Activated CD4-positive, alpha-beta T cell treated with anti-CD3 and anti-CD28 coated beads, Interleukin-2, amount 50 U/mL, for 24 hours (primary cell): ENCODE data around the gene MBD3L5.
"Not testable (repeated sequence)": the region's sequence is repeated elsewhere in the genome, so short reads cannot be mapped to it uniquely, and the experiment has no call there.

Source experiments
- DNase-seq, 2 donors: peaks; one replicate each; pipeline ENCODE4 v3.0.0-alpha.2; 2020; ENCODE audit warnings: low read depth in 1 of 2, low spot score in 1 of 2

Gene MBD3L5

DNA sequence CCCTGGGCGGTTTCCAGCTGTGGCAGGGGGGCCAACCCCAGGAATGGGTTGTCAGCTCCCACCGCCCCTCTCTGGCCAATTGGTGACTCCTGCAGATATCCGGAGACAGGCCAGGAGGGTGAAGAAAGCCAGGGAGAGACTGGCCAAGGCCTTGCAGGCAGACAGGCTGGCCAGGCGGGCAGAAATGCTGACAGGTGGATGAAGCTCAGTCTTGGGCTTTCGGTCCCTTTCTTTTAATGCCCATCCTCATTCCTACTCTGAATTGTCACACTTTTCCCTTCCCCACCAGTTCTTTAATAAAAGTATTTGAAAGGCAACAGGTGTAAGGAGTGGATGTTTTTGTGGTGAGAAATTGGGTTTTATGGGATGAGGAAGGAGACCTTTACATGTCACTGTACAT is 21.0 kb downstream of the MBD3L5 start:
- not testable (repeated sequence) for DNase-seq

DNA sequence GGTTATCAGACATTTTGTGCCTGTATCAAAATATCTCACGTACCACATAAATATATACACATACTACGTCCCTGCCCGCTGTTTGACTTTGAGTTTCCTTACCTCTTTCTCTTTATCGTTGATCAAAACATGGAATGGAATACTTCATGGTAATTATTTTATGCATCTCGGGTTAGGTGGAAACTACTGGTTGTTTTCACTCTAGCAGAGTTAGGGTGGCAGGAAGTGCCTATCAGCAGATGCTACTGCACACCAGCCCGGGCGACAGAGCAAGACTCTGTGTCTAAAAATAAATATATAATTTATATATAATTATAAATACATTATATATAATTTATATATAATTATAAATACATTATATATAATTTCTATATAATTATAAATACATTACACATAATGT is 22.5 kb downstream of the MBD3L5 start:
- not testable (repeated sequence) for DNase-seq

DNA sequence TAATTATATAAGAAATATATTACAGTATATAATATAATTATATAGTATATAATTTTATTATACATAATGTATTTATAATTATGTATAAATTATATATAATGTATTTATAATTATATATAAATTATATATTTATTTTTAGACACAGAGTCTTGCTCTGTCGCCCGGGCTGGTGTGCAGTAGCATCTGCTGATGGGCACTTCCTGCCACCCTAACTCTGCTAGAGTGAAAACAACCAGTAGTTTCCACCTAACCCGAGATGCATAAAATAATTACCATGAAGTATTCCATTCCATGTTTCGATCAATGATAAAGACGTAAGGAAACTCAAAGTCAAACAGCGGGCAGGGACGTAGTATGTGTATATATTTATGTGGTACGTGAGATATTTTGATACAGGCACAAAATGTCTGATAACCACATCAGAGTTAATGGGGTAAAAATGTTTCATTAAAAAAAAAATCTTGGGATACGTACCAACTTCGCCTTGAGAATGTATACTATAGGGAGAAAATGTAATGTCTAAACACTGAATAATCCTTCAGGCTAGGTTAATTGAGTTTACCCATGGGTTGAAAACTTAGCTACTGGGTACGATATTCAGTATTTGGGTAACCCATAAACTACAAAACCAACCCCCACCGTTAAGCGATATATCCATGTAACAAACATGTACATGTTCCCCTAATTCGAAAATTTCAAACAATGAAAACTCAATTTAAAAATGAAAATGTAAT is 24.4 kb downstream of the MBD3L5 start:
- not testable (repeated sequence) for DNase-seq

DNA sequence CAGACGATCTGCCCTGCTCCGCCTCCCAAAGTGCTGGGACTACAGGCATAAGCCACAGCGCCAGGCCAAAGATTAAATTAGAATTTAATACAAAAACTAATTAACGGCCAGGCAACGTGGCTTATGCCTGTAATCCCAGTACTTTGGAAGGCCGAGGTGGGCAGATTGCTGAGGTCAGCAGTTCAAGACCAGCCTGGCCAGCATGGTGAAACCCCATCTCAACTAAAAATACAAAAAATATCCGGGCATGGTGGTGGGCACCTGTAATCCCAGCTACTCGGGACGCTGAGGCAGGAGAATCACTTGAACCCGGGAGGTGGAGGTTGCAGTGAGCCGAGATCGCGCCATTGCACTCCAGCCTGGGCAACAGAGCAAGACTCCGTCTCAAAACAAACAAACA is 25.3 kb downstream of the MBD3L5 start:
- not testable (repeated sequence) for DNase-seq

GRCh38 chr19:7056371-7056770 is 26.0 kb downstream of the MBD3L5 start:
- not testable (repeated sequence) for DNase-seq

- not testable (repeated sequence) for DNase-seq
These were observed 28.2 kb downstream of the MBD3L5 start, which contains the start of gene MBD3L3 for GRCh38 chr19:7058576-7058975. MBD3L3 (minus strand) TSS chr19:7058676; CDS start chr19:7058605, 71 bp downstream.

DNA sequence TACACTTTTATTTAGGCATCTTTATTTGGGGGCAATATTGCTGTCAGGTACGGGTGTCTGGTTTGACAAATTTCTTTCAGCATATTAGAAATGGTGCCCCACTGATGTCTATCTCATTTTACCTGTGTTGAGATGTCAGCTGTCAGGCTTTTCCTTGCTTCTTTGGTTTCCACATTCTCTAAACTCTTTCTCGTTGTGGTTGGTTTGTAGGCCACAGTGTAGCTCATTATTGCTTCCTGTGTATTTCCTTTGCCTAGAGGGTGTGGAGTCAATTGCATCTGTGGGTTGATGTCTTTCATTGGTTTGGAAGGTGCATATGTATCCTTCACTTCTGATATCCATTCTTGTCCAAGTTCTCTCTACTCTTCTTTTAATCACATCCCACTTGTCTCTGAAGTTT is 29.6 kb downstream of the MBD3L5 start:
- DNase-seq = not testable (repeated sequence)

DNA sequence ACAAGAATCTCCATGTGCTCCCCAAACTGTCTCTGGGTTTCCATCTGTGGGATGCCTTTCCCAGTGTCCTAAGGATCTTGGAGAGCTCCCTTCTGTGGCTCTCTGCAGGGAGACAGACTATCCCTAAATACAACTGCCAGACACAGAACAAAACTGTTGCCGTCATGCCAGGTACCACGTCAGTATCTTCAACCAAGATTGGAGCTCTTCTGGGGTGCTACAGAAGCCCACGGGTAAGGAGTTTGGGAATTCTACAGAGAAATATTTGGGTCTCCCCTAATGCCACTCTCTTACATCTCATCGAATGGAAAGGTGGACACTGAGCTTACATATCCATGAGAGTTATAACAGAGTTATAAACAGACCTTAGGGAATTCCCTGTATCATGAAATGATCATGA is 33.0 kb downstream of the MBD3L5 start:
- no peak for DNase-seq

- DNase-seq = no peak
These were observed 33.5 kb downstream of the MBD3L5 start for GRCh38 chr19:7063764-7064418.

DNA sequence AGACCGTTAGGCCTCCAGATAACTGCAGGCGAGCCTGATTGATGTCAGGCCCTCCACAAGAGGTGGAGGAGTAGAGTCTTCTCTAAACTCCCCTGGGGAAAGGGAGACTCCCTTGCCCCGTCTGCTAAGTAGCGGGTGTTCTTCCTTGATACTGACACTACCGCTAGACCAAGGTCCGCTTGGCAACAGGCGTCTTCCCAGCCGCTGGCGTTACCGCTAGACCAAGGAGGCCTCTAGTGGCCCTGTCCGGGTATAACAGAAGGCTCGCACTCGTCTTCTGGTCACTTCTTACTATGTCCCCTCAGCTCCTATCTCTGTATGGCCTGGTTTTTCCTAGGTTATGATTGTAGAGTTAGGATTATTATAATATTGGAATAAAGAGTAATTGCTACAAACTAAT is 36.7 kb downstream of the MBD3L5 start:
- DNase-seq = not testable (repeated sequence)

DNA sequence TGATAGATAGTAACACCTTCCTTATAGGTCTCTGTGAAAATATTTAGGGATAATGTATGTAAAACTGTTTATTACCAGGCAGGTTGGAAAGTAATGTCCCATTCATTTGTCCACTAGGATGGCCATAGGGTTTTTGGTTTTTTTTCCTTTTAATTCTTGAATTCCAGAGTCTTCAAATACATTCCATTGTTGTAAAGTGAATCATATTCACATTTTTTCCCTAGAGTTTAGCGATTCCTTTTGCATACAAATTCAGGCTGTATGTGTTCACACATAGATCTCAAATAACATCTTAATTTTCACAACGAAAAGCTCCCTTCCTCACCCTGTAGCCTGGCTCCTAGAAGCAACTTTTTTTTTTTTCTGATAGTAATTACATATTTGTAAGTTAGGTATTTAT is 37.3 kb downstream of the MBD3L5 start:
- no peak for DNase-seq

DNA sequence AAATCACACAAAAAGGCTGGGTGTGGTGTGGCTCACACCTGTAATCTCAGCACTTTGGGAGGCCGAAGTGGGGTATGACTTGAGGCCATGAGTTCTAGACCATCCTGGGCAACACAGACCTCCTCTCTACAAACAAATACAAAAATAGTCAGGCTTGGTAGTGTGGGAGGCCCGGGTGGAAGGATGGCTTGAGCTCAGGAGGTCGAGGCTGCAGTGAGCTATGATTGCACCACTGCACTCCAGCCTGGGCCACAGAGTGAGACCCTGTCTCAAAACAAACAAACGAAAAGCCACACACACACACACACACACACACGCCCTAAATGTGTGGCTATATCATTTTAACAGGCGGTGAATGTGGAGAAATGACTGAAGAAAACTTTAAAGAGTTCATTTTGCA is 38.2 kb downstream of the MBD3L5 start:
- DNase-seq = no peak

GRCh38 chr19:7069042-7069903 is 38.9 kb downstream of the MBD3L5 start, which contains the start of gene ZNF557:
ZNF557 (plus strand) TSS chr19:7069703; CDS start chr19:7075075, 5,372 bp downstream.
- peak; percentile 96 to 99 for DNase-seq

- no peak for DNase-seq
These were observed 39.5 kb downstream of the MBD3L5 start for GRCh38 chr19:7069904-7070226.

GRCh38 chr19:7072541-7072940 is 42.2 kb downstream of the MBD3L5 start:
- no peak for DNase-seq

DNA sequence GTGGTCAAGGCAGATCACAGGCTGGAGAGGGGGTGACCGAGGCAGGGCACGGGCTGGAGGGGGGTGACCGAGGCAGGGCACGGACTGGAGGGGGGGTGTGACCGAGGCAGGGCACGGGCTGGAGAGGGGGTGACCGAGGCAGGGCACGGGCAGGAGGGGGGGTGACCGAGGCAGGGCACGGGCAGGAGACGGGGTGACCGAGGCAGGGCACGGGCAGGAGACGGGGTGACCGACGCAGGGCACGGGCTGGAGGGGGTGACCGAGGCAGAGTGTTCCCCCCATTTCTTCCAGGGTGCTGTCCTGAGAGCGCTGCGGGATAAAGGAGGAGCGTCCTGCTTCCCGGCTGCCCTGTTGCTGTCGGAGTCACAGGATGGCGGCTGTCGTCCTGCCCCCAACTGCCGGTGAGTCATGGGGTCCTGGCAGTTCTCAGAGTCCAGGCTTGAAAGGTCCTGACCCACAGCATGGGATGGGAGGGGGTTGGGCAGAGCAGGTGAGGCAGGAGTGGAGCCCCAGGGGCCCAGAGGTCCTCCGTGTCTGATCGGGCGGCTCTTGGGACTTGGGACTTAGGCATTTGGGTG is 44.4 kb downstream of the MBD3L5 start:
- no peak for DNase-seq

DNA sequence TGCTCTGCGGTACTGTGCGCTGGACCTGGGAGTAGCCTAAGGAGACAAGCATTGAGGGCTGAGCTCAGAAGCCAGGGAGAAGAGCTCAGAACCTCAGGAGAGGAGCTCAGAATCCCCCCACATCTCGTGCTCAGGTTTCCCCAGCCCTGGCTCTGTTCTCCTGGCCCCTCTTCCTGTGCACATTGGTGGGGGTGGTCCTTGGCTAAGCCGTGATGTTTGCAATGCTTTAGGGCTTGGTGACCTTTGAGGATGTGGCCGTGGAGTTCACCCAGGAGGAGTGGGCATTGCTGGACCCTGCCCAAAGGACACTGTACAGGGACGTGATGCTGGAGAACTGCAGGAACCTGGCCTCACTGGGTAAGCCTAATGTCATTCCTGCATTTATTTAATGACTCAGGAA is 45.8 kb downstream of the MBD3L5 start:
- DNase-seq = no peak

DNA sequence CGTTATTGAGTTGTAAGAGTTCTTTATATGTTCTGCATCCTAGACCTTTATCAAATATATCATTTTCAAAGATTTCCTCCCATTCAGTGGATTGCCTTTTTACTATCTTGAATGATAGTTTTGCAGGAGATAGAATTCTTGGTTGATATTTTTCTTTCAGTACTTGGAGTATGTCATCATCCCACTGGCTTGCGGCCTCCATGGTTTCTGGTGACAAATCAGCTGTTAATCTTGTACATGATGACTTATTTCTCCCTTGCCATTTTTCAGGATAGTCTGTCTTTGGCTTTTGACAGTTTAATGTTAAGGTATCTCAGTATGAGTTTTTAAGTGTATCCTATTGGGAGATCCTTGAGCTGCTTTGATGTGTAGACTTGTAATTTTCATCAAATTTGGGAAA is 47.6 kb downstream of the MBD3L5 start:
- no peak for DNase-seq
